OCI-LY3 (cell line): ENCODE measurements around the gene MYL2.

Source experiments
- EZH2phosphoT487 ChIP-seq: fragments of 200-600 bp; shearing (Covaris generic); IDR thresholded peaks from 2 replicates; pipeline ENCODE4 v1.6.1; 2018; ENCODE audit warnings: antibody characterized with exemption, mixed run types, low read depth
- TF ChIP-seq, protein P1 (sequence below): fragments of 200-600, 300-600 bp; sonication (generic); IDR thresholded peaks from 2 replicates; pipeline ENCODE4 v1.5.1; 2014; ENCODE audit warnings: antibody characterized with exemption, low read length, low read depth

DNA sequence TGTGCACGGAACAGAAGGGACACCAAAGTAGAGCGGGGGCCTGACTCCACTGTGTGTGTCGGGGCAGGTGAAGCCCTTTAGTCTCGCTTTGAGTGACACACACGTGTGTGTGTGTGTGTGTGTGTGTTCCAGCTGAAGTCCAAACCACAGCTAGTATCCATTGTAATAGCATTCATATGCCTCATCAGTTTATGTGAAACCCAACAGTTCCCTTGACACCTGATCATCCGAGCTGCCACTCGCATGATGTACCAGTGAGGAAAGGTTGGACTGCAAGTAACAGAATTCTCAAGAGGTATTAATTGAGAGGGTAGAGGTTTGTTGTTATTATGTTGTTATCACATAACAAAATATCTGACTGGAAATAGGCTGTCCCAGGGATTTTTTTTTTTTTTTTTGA, 57.2 kb downstream of the MYL2 start:
- TF ChIP-seq, protein P1, sequence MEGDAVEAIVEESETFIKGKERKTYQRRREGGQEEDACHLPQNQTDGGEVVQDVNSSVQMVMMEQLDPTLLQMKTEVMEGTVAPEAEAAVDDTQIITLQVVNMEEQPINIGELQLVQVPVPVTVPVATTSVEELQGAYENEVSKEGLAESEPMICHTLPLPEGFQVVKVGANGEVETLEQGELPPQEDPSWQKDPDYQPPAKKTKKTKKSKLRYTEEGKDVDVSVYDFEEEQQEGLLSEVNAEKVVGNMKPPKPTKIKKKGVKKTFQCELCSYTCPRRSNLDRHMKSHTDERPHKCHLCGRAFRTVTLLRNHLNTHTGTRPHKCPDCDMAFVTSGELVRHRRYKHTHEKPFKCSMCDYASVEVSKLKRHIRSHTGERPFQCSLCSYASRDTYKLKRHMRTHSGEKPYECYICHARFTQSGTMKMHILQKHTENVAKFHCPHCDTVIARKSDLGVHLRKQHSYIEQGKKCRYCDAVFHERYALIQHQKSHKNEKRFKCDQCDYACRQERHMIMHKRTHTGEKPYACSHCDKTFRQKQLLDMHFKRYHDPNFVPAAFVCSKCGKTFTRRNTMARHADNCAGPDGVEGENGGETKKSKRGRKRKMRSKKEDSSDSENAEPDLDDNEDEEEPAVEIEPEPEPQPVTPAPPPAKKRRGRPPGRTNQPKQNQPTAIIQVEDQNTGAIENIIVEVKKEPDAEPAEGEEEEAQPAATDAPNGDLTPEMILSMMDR: no peak
- TF ChIP-seq EZH2phosphoT487: no peak
